K562 (cell line): Measurements from ENCODE around the gene NIPA2.

Source experiments
- KHSRP ChIP-seq: fragments of 450-650 bp; IDR thresholded peaks from 2 replicates; pipeline ENCODE4 v1.6.1; 2017
- SRSF3 ChIP-seq: fragments of 200-400 bp; formaldehyde crosslinking; IDR thresholded peaks from 2 replicates; pipeline ENCODE4 v1.6.1; 2016; ENCODE audit warnings: mild to moderate bottlenecking, low read length, moderate library complexity; ENCODE audit not compliant: insufficient read depth
- TF ChIP-seq, protein P1 (sequence below): IDR thresholded peaks from 3 replicates; pipeline ENCODE4 v1.6.1; 2011; ENCODE audit warnings: borderline replicate concordance, mild to moderate bottlenecking, moderate library complexity; ENCODE audit not compliant: insufficient read length; ENCODE audit errors: extremely low read depth

DNA sequence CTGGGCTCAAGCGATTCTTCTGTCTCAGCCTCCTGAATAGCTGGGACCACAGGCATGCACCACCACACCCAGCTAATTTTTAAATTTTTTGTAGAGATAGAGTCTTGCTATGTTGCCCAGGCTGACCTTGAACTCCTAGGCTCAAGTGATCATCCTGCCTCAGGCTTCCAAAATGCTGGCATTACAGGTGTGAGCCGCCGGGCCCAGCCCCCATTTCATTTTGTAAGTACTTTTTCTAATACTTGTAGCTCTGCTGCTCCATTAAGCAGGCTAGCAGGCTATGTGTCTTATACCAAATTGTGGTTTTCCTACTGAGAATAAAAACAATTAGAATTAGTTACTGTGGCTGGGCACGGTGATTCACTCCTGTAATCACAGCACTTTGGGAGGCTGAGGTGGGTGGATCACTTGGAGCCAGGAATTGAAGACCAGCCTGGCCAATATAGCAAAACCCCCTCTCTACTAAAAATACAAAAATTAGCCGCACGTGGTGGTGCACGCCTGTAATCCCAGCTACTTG, 29.6 kb upstream of the NIPA2 start:
- TF ChIP-seq KHSRP (no peak), SRSF3 (no peak)
- TF ChIP-seq, protein P1, sequence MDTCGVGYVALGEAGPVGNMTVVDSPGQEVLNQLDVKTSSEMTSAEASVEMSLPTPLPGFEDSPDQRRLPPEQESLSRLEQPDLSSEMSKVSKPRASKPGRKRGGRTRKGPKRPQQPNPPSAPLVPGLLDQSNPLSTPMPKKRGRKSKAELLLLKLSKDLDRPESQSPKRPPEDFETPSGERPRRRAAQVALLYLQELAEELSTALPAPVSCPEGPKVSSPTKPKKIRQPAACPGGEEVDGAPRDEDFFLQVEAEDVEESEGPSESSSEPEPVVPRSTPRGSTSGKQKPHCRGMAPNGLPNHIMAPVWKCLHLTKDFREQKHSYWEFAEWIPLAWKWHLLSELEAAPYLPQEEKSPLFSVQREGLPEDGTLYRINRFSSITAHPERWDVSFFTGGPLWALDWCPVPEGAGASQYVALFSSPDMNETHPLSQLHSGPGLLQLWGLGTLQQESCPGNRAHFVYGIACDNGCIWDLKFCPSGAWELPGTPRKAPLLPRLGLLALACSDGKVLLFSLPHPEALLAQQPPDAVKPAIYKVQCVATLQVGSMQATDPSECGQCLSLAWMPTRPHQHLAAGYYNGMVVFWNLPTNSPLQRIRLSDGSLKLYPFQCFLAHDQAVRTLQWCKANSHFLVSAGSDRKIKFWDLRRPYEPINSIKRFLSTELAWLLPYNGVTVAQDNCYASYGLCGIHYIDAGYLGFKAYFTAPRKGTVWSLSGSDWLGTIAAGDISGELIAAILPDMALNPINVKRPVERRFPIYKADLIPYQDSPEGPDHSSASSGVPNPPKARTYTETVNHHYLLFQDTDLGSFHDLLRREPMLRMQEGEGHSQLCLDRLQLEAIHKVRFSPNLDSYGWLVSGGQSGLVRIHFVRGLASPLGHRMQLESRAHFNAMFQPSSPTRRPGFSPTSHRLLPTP, result no peak
